Measurements from ENCODE around the gene PCSK9.

Gene PCSK9

DNA sequence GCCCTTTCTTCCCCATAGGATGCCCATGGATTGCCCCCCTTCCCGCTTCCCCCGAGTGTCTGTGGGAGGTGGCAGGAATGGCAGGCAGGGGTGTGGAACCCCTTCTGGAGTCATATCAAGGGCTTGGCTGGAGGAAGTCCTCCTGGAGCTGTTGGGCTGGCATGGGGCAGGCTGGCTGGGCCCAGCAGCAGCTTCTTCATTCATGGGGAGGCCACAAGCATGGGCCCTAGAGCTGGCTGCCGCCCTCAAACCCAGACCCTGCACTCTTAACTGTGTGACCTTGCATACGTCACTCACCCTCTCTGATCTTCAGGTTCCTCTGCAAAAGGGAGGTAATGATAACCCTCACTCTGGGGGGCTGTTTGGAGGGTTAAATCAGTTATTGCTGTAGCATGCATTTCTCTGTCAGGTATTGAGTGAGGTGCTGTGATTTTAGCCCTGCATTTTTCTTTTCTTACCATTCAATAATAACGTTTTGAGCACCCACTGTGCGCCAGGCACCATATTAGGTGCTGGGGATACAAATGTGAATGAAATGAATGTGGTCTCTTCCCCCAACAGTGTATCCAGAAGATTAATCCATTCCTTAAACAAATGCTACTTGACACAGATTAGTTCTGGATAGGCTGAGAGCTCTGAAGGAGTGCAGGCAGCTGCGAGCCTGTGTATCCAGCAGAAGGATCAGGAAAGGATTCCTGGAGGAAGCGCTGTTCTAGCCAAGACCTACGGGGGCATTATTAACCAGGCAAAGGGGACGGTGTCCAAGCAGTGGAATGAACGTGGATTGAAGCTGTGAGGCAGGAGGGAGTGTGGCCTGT lies 9.3 kb downstream of the PCSK9 start:
- TF ChIP-seq TEAD4 (IDR thresholded peaks at IDR 0.05) (no peak), YY1 (IDR thresholded peaks at IDR 0.05; ENCODE audit: low read depth) (no peak), NFIC (IDR thresholded peaks at IDR 0.05) (no peak), RAD21 (IDR thresholded peaks at IDR 0.05; ENCODE audit: low read depth) (no peak), CEBPB (IDR thresholded peaks at IDR 0.05) (no peak), EP300 (IDR thresholded peaks at IDR 0.05; ENCODE audit: borderline replicate concordance) (no peak), ZBTB7A (IDR thresholded peaks at IDR 0.05; ENCODE audit: low read depth) (no peak), FOXM1 (IDR thresholded peaks at IDR 0.05; ENCODE audit: borderline replicate concordance, low read depth) (no peak), CREB1 (IDR thresholded peaks at IDR 0.05; ENCODE audit: low read depth) (no peak), EGR1 (IDR thresholded peaks at IDR 0.05) (no peak), MAX (IDR thresholded peaks at IDR 0.05) (no peak), TCF12 (IDR thresholded peaks at IDR 0.05; ENCODE audit: low read depth) (no peak), TAF1 (IDR thresholded peaks at IDR 0.05; ENCODE audit: low read depth) (no peak)
- TF ChIP-seq, protein P1, sequence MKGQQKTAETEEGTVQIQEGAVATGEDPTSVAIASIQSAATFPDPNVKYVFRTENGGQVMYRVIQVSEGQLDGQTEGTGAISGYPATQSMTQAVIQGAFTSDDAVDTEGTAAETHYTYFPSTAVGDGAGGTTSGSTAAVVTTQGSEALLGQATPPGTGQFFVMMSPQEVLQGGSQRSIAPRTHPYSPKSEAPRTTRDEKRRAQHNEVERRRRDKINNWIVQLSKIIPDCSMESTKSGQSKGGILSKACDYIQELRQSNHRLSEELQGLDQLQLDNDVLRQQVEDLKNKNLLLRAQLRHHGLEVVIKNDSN (IDR thresholded peaks at IDR 0.05): no peak
- TF ChIP-seq, protein P2, sequence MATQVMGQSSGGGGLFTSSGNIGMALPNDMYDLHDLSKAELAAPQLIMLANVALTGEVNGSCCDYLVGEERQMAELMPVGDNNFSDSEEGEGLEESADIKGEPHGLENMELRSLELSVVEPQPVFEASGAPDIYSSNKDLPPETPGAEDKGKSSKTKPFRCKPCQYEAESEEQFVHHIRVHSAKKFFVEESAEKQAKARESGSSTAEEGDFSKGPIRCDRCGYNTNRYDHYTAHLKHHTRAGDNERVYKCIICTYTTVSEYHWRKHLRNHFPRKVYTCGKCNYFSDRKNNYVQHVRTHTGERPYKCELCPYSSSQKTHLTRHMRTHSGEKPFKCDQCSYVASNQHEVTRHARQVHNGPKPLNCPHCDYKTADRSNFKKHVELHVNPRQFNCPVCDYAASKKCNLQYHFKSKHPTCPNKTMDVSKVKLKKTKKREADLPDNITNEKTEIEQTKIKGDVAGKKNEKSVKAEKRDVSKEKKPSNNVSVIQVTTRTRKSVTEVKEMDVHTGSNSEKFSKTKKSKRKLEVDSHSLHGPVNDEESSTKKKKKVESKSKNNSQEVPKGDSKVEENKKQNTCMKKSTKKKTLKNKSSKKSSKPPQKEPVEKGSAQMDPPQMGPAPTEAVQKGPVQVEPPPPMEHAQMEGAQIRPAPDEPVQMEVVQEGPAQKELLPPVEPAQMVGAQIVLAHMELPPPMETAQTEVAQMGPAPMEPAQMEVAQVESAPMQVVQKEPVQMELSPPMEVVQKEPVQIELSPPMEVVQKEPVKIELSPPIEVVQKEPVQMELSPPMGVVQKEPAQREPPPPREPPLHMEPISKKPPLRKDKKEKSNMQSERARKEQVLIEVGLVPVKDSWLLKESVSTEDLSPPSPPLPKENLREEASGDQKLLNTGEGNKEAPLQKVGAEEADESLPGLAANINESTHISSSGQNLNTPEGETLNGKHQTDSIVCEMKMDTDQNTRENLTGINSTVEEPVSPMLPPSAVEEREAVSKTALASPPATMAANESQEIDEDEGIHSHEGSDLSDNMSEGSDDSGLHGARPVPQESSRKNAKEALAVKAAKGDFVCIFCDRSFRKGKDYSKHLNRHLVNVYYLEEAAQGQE (IDR thresholded peaks at IDR 0.05; ENCODE audit: low read depth): no peak

DNA sequence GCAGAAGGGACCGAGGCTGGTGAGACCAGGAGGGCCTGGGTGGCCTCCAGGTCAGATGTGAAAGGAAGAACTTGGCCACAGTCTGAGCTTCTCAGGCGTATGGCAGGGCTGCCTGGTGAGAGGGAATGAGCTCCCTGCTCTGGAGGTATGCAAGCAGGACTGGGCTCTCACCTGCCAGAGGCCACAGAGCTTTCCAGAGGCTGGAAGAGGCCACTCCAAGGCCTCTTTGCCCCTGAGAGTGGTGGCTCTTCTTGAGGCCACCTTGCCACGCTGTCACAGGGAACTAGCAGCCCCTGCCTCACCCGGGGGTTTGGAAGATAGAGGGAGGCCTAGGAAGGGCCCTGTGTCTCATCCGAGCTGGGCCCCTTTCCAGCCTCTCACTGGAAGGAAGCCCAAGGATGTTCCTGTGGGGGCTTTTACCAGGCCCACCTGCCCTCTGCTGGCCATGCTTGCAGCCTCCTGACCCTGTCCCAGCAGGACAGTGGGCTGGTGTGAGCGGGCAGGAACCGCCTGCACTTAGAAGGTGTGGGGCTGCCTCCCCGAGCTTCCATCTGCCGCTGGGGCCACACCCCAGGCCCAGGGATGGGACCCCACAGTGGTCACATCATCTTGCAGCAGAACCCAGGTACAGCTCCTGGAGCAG lies 10.0 kb downstream of the PCSK9 start:
- TF ChIP-seq MAX (IDR thresholded peaks at IDR 0.05) (no peak), EP300 (IDR thresholded peaks at IDR 0.05; ENCODE audit: borderline replicate concordance) (no peak), TCF12 (IDR thresholded peaks at IDR 0.05; ENCODE audit: low read depth) (no peak), EGR1 (IDR thresholded peaks at IDR 0.05) (no peak), NFIC (IDR thresholded peaks at IDR 0.05) (no peak), TEAD4 (IDR thresholded peaks at IDR 0.05) (no peak), CREB1 (IDR thresholded peaks at IDR 0.05; ENCODE audit: low read depth) (no peak)
- TF ChIP-seq, protein P2 (IDR thresholded peaks at IDR 0.05; ENCODE audit: low read depth): no peak

DNA sequence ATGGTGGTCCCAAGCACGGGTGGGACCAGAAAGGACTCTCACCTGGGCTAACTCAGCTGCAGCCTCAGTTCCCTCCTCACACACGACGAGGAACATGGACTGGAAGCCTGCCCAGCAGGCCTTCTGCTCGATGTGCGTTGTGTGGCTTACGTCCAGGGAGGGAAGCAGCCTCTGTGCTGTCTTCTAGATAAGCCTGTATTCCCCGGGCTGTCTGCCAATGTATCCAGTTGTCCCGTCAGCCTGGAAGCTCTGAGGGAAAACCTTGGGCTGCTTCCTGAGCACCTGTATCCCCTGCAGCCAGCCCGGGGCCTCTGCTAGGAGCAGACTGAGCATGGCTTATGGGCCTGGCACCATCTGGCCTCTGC lies 10.5 kb downstream of the PCSK9 start:
- TF ChIP-seq CEBPB (IDR thresholded peaks at IDR 0.05) (no peak), EP300 (IDR thresholded peaks at IDR 0.05; ENCODE audit: borderline replicate concordance) (no peak), TEAD4 (IDR thresholded peaks at IDR 0.05) (no peak), EGR1 (IDR thresholded peaks at IDR 0.05) (no peak), CREB1 (IDR thresholded peaks at IDR 0.05; ENCODE audit: low read depth) (no peak), FOXM1 (IDR thresholded peaks at IDR 0.05; ENCODE audit: borderline replicate concordance, low read depth) (no peak), TAF1 (IDR thresholded peaks at IDR 0.05; ENCODE audit: low read depth) (no peak), NFIC (IDR thresholded peaks at IDR 0.05) (no peak)
- TF ChIP-seq, protein P2 (IDR thresholded peaks at IDR 0.05; ENCODE audit: low read depth): no peak
- TF ChIP-seq, protein P1 (IDR thresholded peaks at IDR 0.05): no peak

GRCh38 chr1:55050283-55050682 lies 10.9 kb downstream of the PCSK9 start:
- TF ChIP-seq NFIC (IDR thresholded peaks at IDR 0.05): no peak
